WTC11 (cell line): ENCODE data around the gene FRS2. TPM values are rescaled to one million over a fixed set of nuclear protein-coding genes. Genes with fewer than 3 reads are reported as not detected.

Experiments used
- ATAC-seq: fragments of 200-7000 bp; cut with Tn5 transposase; 2 replicates; pipeline ENCODE4 v1.10.0; 2021; ENCODE audit warnings: mild to moderate bottlenecking, moderate library complexity
- CTCF ChIA-PET: fragments of 300-600 bp; sonication (Branson Sonifier 250); formaldehyde crosslinking; loops from one replicate; lab custom pipeline; 2021; ENCODE audit warnings: antibody characterized with exemption; lab: Charles Lee
- POLR2A ChIA-PET: fragments of 350-600 bp; sonication (Branson Sonifier 250); formaldehyde crosslinking; loops from one replicate; lab custom pipeline; 2021; ENCODE audit warnings: antibody characterized with exemption; lab: Charles Lee
- DNase-seq: peaks from one replicate; pipeline ENCODE4 v3.0.0; 2021; ENCODE audit warnings: low spot score
- H3K27ac Mint-ChIP-seq: 2 replicates; pipeline ENCODE4 v1.8.0; 2021; ENCODE audit warnings: mixed read lengths
- H3K27me3 Mint-ChIP-seq: 2 replicates; pipeline ENCODE4 v1.8.0; 2021; ENCODE audit warnings: low read depth, mild to moderate bottlenecking, moderate library complexity, mixed read lengths
- H3K36me3 Mint-ChIP-seq: 2 replicates; pipeline ENCODE4 v1.8.0; 2021; ENCODE audit warnings: mixed read lengths
- H3K4me1 Mint-ChIP-seq: 2 replicates; pipeline ENCODE4 v1.8.0; 2022; ENCODE audit warnings: mixed read lengths
- H3K4me3 Mint-ChIP-seq: 2 replicates; pipeline ENCODE4 v1.8.0; 2021; ENCODE audit warnings: mild to moderate bottlenecking, moderate library complexity, mixed read lengths
- H3K9me3 Mint-ChIP-seq: 2 replicates; pipeline ENCODE4 v1.8.0; 2021; ENCODE audit warnings: mixed read lengths
- ARID4B ChIP-seq: sonication (generic); formaldehyde crosslinking; IDR thresholded peaks from 2 replicates; pipeline ENCODE4 v1.8.0; 2023; ENCODE audit warnings: missing genetic modification reagents, mild to moderate bottlenecking, borderline replicate concordance
- FOXJ3 ChIP-seq: sonication (generic); formaldehyde crosslinking; IDR thresholded peaks from 2 replicates; pipeline ENCODE4 v1.9.0; 2021; ENCODE audit warnings: missing genetic modification reagents, mild to moderate bottlenecking, borderline replicate concordance
- GABPB1 ChIP-seq: sonication (generic); formaldehyde crosslinking; IDR thresholded peaks from 2 replicates; pipeline ENCODE4 v1.8.1; 2023; ENCODE audit warnings: mild to moderate bottlenecking, missing genetic modification reagents
- HMGXB4 ChIP-seq: sonication (generic); formaldehyde crosslinking; IDR thresholded peaks from 2 replicates; pipeline ENCODE4 v1.8.1; 2023; ENCODE audit warnings: mild to moderate bottlenecking, moderate library complexity, missing genetic modification reagents
- JAZF1 ChIP-seq: fragments of 250-450 bp; sonication (Bioruptor Pico); IDR thresholded peaks from 2 replicates; pipeline ENCODE4 v1.9.0; 2021; ENCODE audit warnings: moderate library complexity, mild to moderate bottlenecking, inconsistent platforms
- MLX ChIP-seq: sonication (generic); formaldehyde crosslinking; IDR thresholded peaks from 2 replicates; pipeline ENCODE4 v1.8.1; 2023; ENCODE audit warnings: mild to moderate bottlenecking, missing genetic modification reagents, moderate library complexity
- MYBL2 ChIP-seq: sonication (generic); formaldehyde crosslinking; IDR thresholded peaks from 2 replicates; pipeline ENCODE4 v1.8.1; 2023; ENCODE audit warnings: mild to moderate bottlenecking, moderate library complexity, missing genetic modification reagents
- NFE2L1 ChIP-seq: sonication (generic); formaldehyde crosslinking; IDR thresholded peaks from 2 replicates; pipeline ENCODE4 v1.8.1; 2023; ENCODE audit warnings: missing genetic modification reagents
- PRRX2 ChIP-seq: fragments of 250-450 bp; sonication (Bioruptor Pico); IDR thresholded peaks from 2 replicates; pipeline ENCODE4 v1.8.0; 2021; ENCODE audit warnings: mild to moderate bottlenecking
- TCF7 ChIP-seq: sonication (generic); formaldehyde crosslinking; IDR thresholded peaks from 2 replicates; pipeline ENCODE4 v1.8.0; 2022; ENCODE audit warnings: mild to moderate bottlenecking, low read depth, missing genetic modification reagents, moderate library complexity
- ZNF219 ChIP-seq: sonication (generic); formaldehyde crosslinking; IDR thresholded peaks from 2 replicates; pipeline ENCODE4 v1.8.0; 2023; ENCODE audit warnings: missing genetic modification reagents, mild to moderate bottlenecking, borderline replicate concordance
- ZNF317 ChIP-seq: sonication (generic); formaldehyde crosslinking; IDR thresholded peaks from 2 replicates; pipeline ENCODE4 v1.8.1; 2023; ENCODE audit warnings: low read depth, mild to moderate bottlenecking, moderate library complexity, missing genetic modification reagents, borderline replicate concordance
- ZNF396 ChIP-seq: fragments of 250-450 bp; sonication (Bioruptor Pico); IDR thresholded peaks from 2 replicates; pipeline ENCODE4 v1.8.0; 2021; ENCODE audit warnings: mild to moderate bottlenecking, moderate library complexity, borderline replicate concordance
- ZNF425 ChIP-seq: fragments of 250-450 bp; sonication (Bioruptor Pico); conservative IDR thresholded peaks from 2 replicates; pipeline ENCODE4 v1.9.0; 2021; ENCODE audit warnings: mild to moderate bottlenecking
- microRNA-seq: library from miRNA; unstranded; fragments of <30 nt; microRNA quantifications from one replicate; pipeline ENCODE4 v1.2.0, GENCODE V29; 2022; ENCODE audit warnings: borderline number of aligned reads
- total RNA-seq: library from RNA; stranded (reverse); gene quantifications from 3 replicates; pipeline ENCODE4 v1.2.3, GENCODE V29; 2021
- TF ChIP-seq, protein P1 (sequence below): sonication (generic); formaldehyde crosslinking; IDR thresholded peaks from 2 replicates; pipeline ENCODE4 v1.8.0; 2022; ENCODE audit warnings: mild to moderate bottlenecking, missing genetic modification reagents

The FRS2 gene
- total RNA-seq, 1 experiment from 2014 or later, result 26.1 TPM

DNA sequence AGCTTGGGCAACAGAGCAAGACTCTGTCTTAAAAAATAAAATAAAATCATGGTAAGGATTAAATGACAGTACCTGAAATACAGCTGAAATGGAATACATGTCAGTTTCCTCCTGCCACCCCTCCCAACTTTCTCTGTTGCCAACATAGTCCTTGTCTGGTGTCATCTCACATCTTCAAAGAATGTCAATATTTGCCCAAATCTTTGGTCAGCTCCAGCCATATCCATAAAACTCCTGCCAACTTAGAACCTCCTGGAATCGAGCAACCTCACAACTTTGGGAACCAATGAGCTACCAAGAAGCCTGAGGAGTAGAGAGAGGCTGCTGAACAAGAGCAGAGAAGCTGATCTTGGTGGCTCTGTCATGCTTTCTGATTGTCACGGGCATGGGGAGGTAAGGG is 151.4 kb downstream of the FRS2 start (continued):
- TF ChIP-seq, protein P1, sequence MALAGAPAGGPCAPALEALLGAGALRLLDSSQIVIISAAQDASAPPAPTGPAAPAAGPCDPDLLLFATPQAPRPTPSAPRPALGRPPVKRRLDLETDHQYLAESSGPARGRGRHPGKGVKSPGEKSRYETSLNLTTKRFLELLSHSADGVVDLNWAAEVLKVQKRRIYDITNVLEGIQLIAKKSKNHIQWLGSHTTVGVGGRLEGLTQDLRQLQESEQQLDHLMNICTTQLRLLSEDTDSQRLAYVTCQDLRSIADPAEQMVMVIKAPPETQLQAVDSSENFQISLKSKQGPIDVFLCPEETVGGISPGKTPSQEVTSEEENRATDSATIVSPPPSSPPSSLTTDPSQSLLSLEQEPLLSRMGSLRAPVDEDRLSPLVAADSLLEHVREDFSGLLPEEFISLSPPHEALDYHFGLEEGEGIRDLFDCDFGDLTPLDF, result no peak
- TF ChIP-seq GABPB1 (CRISPR knock-in tag) (no peak), ZNF219 (CRISPR knock-in tag) (no peak), ZNF396 (CRISPR knock-in tag) (no peak), NFE2L1 (no peak), ZNF317 (CRISPR knock-in tag) (no peak), FOXJ3 (CRISPR knock-in tag) (no peak)

DNA sequence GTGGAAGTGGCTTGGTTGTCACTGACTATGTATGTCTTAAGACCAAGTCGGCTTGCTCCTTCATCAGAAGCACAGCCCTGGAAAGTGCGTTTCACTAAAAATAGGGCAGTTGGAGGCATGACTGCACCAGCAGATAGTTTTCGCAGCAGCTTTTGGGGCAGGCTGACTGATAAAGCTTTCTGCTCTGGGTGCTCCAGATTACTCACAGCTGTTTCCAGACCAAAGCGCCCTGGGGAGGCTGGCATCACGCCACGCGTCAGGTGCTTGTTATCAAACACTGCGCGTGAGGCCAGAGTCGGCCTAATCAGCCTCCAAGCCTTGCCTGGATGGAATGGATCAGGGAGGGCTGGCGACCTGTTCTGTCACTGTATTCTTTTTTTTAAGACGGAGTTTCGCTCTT is 153.8 kb downstream of the FRS2 start:
- TF ChIP-seq TCF7 (CRISPR knock-in tag) (no peak), ARID4B (CRISPR knock-in tag) (no peak), ZNF425 (no peak), MLX (CRISPR knock-in tag) (no peak)
- ATAC-seq (no peak), DNase-seq (no peak)
- H3K27ac Mint-ChIP-seq, result no peak overlapping the region
- POLR2A ChIA-PET, result no interaction called here
- H3K27me3 Mint-ChIP-seq, result peaks cover 2% of the 10 kb centered on the region; the same call in 1 of the 2 replicates
- CTCF ChIA-PET, result interaction anchor here (1.2 kb wide), 1 partner anchor 15 kb away, joined by 3 read pairs; no protein-coding TSS in a partner anchor
- no peak overlapping the region for H3K4me3 Mint-ChIP-seq
- no peaks in the 10 kb centered on the region for H3K36me3 Mint-ChIP-seq
- H3K4me1 Mint-ChIP-seq, result no peaks in the 10 kb centered on the region
- no peaks in the 10 kb centered on the region for H3K9me3 Mint-ChIP-seq

DNA sequence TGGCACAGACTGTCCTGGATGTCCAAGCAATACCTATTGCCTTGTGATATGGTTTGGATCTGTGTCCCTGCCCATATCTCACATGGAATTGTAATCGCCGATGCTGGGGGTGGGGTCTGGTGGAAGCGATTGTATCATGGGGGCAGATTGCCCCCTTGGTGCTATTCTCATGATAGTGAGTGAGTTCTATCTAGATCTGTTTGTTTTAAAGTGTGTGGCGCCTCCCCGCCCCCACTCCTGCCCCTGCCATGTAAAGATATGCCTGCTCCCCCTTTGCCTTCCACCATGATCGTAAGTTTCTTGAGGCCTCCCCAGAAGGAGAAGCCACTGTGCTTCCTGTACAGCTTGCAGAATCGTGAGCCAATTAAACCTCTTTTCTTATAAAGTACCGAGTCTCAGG is 157.3 kb downstream of the FRS2 start:
- POLR2A ChIA-PET, result no interaction called here
- Mint-ChIP-seq H3K27me3 (no peaks in the 10 kb centered on the region; the same call in 1 of the 2 replicates), H3K4me1 (no peaks in the 10 kb centered on the region), H3K36me3 (no peaks in the 10 kb centered on the region), H3K4me3 (no peak overlapping the region), H3K27ac (no peak overlapping the region), H3K9me3 (no peaks in the 10 kb centered on the region)
- no peak for TF ChIP-seq PRRX2
- no peak for TF ChIP-seq HMGXB4
- TF ChIP-seq MYBL2 (CRISPR knock-in tag), result no peak
- no peak for TF ChIP-seq JAZF1 (CRISPR knock-in tag)
- ATAC-seq (no peak), DNase-seq (no peak)
- CTCF ChIA-PET, result interaction anchor here (2.7 kb wide), 1 partner anchor 11 kb away, joined by 6 read pairs; no protein-coding TSS in a partner anchor

Small RNAs within 50 kb of the gene (microRNA-seq; reads per million reads assigned to microRNA genes)
- not detected for gene MIR3913-1
- not detected for gene MIR3913-2

Other genes starting within 250 kb of the FRS2 start
- 124 to 134 TPM (median 132 TPM) in 3 replicates for gene CPSF6, start 230.8 kb upstream of the FRS2 start, total RNA-seq
- gene LYZ, start 122.0 kb upstream of the FRS2 start, total RNA-seq, result 1.0 to 1.5 TPM (median 1.1 TPM) in 3 replicates
- gene YEATS4, start 110.6 kb upstream of the FRS2 start, total RNA-seq, result 33.3 to 37.1 TPM (median 33.5 TPM) in 3 replicates
- gene CCT2, start 115.1 kb downstream of the FRS2 start, total RNA-seq, result 297 to 342 TPM (median 301 TPM) in 3 replicates
- gene LRRC10, start 140.5 kb downstream of the FRS2 start, total RNA-seq, result not detected in 3 replicates
- gene BEST3, start 228.9 kb downstream of the FRS2 start, total RNA-seq, result not detected in 3 replicates